ENCODE results near the gene THAP7.

GRCh38 chr22:20973634-20974286 lies 28.2 kb downstream of the THAP7 start:
- TF ChIP-seq SUZ12 (IDR thresholded peaks at IDR 0.05; ENCODE audit: extremely low read depth, insufficient read depth, insufficient read length) = no peak
- TF ChIP-seq YY1 (IDR thresholded peaks at IDR 0.05; ENCODE audit: insufficient read depth, insufficient read length) = no peak
- TF ChIP-seq ZNF274 (IDR thresholded peaks at IDR 0.05; ENCODE audit: low read depth, low read length) = no peak
